DOHH2 (cell line): Measurements from ENCODE around the gene C8A.

Experiments used
- H3F3A ChIP-seq: fragments of 200-600 bp; sonication (generic), shearing (Covaris generic); 2 replicates; pipeline ENCODE4 v1.6.0; 2016; ENCODE audit warnings: antibody characterized with exemption, mild to moderate bottlenecking; ENCODE audit not compliant: control insufficient read depth, insufficient read depth
- H3K27ac ChIP-seq: fragments of 200-600 bp; sonication (generic); 2 replicates; pipeline ENCODE4 v1.5.1; 2014; ENCODE audit warnings: low read depth, mild to moderate bottlenecking, low read length, moderate library complexity
- H3K27me3 ChIP-seq: fragments of 200-600 bp; sonication (generic); 2 replicates; pipeline ENCODE4 v1.6.1; 2014; ENCODE audit warnings: mild to moderate bottlenecking, low read length, mixed read lengths; ENCODE audit not compliant: control insufficient read depth
- H3K36me3 ChIP-seq: fragments of 200-600 bp; sonication (generic); 2 replicates; pipeline ENCODE4 v1.6.1; 2014; ENCODE audit warnings: mild to moderate bottlenecking, low read length, moderate library complexity, mixed read lengths; ENCODE audit not compliant: control insufficient read depth
- H3K4me1 ChIP-seq: fragments of 200-600 bp; sonication (generic); 2 replicates; pipeline ENCODE4 v1.6.1; 2014; ENCODE audit warnings: mild to moderate bottlenecking, low read length, mixed read lengths; ENCODE audit not compliant: control insufficient read depth
- H3K4me2 ChIP-seq: fragments of 200-600 bp; sonication (generic); 2 replicates; pipeline ENCODE4 v1.6.0; 2014; ENCODE audit warnings: mild to moderate bottlenecking, low read length, moderate library complexity
- H3K4me3 ChIP-seq: fragments of 200-600 bp; sonication (generic); 2 replicates; pipeline ENCODE4 v1.5.1; 2014; ENCODE audit warnings: mild to moderate bottlenecking, low read length, mixed read lengths
- H3K79me2 ChIP-seq: fragments of 200-600 bp; sonication (generic); 2 replicates; pipeline ENCODE4 v1.6.1; 2014; ENCODE audit warnings: mild to moderate bottlenecking, low read length, mixed read lengths; ENCODE audit not compliant: control insufficient read depth
- H3K9me2 ChIP-seq: fragments of 200-600 bp; sonication (generic); replicated peaks from 2 replicates; pipeline ENCODE4 v1.6.1; 2014; ENCODE audit warnings: mild to moderate bottlenecking, low read length, mixed read lengths; ENCODE audit not compliant: control insufficient read depth
- H3K9me3 ChIP-seq: fragments of 200-600 bp; sonication (generic); 2 replicates; pipeline ENCODE4 v1.6.1; 2014; ENCODE audit warnings: antibody characterized with exemption, low read length, mixed read lengths; ENCODE audit not compliant: control insufficient read depth, insufficient read depth
- H4K20me1 ChIP-seq: fragments of 200-600 bp; sonication (generic); 2 replicates; pipeline ENCODE4 v1.6.0; 2014; ENCODE audit warnings: low read depth, mild to moderate bottlenecking, antibody characterized with exemption, low read length, moderate library complexity; ENCODE audit not compliant: control insufficient read depth, insufficient read depth
- EZH2phosphoT487 ChIP-seq: fragments of 200-600 bp; sonication (generic); IDR thresholded peaks from 2 replicates; pipeline ENCODE4 v1.6.1; 2017; ENCODE audit warnings: borderline replicate concordance, mild to moderate bottlenecking, antibody characterized with exemption, low read length, moderate library complexity, mixed read lengths
- TF ChIP-seq, protein P1 (sequence below): fragments of 200-600 bp; sonication (generic); IDR thresholded peaks from one replicate; pipeline ENCODE4 v1.5.1; 2014; ENCODE audit warnings: antibody characterized with exemption, mild to moderate bottlenecking, low read depth, low read length; ENCODE audit not compliant: poor library complexity, severe bottlenecking

Gene C8A

GRCh38 chr1:56954664-56955063 is 100.1 kb downstream of the C8A start:
- no peak overlapping the region for H3K4me3 ChIP-seq
- no peaks in the 10 kb centered on the region for H3K79me2 ChIP-seq
- no peak overlapping the region for H3K27ac ChIP-seq
- H3F3A ChIP-seq: no peaks in the 10 kb centered on the region
- H3K36me3 ChIP-seq: no peaks in the 10 kb centered on the region
- no peak overlapping the region for H3K4me2 ChIP-seq
- H3K9me2 ChIP-seq: no peaks in the 10 kb centered on the region
- no peak for TF ChIP-seq EZH2phosphoT487
- TF ChIP-seq, protein P1, sequence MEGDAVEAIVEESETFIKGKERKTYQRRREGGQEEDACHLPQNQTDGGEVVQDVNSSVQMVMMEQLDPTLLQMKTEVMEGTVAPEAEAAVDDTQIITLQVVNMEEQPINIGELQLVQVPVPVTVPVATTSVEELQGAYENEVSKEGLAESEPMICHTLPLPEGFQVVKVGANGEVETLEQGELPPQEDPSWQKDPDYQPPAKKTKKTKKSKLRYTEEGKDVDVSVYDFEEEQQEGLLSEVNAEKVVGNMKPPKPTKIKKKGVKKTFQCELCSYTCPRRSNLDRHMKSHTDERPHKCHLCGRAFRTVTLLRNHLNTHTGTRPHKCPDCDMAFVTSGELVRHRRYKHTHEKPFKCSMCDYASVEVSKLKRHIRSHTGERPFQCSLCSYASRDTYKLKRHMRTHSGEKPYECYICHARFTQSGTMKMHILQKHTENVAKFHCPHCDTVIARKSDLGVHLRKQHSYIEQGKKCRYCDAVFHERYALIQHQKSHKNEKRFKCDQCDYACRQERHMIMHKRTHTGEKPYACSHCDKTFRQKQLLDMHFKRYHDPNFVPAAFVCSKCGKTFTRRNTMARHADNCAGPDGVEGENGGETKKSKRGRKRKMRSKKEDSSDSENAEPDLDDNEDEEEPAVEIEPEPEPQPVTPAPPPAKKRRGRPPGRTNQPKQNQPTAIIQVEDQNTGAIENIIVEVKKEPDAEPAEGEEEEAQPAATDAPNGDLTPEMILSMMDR: no peak
- no peaks in the 10 kb centered on the region for H3K4me1 ChIP-seq
- H3K27me3 ChIP-seq: no peaks in the 10 kb centered on the region
- H4K20me1 ChIP-seq: no peaks in the 10 kb centered on the region
- no peaks in the 10 kb centered on the region for H3K9me3 ChIP-seq

DNA sequence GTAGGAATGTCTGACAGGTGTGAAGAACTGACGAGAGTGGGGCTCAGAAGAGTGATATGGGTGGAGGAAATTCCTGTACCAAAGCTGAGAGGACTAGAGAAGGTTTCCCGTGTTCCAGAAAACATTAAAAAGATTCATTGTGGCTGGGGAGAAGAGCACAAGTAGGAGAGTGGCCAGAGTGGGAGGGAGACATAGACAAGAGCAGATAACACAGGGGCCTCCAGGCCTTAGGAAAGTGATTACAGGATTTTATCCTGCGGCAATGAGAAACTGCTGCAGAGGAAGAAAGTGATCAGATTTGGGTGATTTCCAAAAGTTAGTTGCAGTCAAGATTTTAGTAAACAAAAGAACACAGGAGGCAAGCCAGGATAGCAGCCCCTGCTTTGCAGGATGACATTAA is 103.3 kb downstream of the C8A start:
- H3K27me3 ChIP-seq: no peaks in the 10 kb centered on the region
- TF ChIP-seq, protein P1: no peak
- no peak for TF ChIP-seq EZH2phosphoT487
- H4K20me1 ChIP-seq: no peaks in the 10 kb centered on the region
- H3K27ac ChIP-seq: no peak overlapping the region
- H3K9me3 ChIP-seq: no peaks in the 10 kb centered on the region
- H3K9me2 ChIP-seq: no peaks in the 10 kb centered on the region
- H3K4me2 ChIP-seq: no peak overlapping the region
- H3K4me1 ChIP-seq: no peaks in the 10 kb centered on the region
- H3K79me2 ChIP-seq: no peaks in the 10 kb centered on the region
- no peak overlapping the region for H3K4me3 ChIP-seq
- no peaks in the 10 kb centered on the region for H3F3A ChIP-seq
- H3K36me3 ChIP-seq: no peaks in the 10 kb centered on the region

DNA sequence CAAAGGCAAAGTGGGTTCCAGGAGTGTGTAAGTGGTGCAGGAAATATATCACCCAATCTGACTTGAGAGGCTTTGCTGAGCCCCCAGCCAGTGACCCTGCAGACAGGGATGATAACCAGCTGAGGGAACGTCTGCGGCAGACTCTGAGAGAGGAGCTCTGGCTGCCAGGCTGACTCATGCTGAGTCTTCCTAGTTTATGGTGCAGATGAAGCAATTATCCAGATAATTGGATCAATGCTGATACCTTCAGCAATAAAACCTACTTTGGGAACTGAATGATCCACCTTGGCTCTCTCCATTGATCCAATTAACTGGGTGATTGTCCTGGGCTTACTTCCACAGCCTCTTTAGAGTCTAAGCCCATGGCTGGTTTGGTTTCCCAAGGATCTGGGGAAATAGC is 103.9 kb downstream of the C8A start:
- no peak for TF ChIP-seq EZH2phosphoT487
- TF ChIP-seq, protein P1: no peak

GRCh38 chr1:56961426-56961825 is 106.8 kb downstream of the C8A start:
- no peaks in the 10 kb centered on the region for H3K36me3 ChIP-seq
- no peak overlapping the region for H3K27ac ChIP-seq
- no peak overlapping the region for H3K4me2 ChIP-seq
- H4K20me1 ChIP-seq: no peaks in the 10 kb centered on the region
- H3K9me2 ChIP-seq: no peaks in the 10 kb centered on the region
- H3K4me3 ChIP-seq: no peak overlapping the region
- H3F3A ChIP-seq: no peaks in the 10 kb centered on the region
- H3K9me3 ChIP-seq: no peaks in the 10 kb centered on the region
- H3K4me1 ChIP-seq: no peaks in the 10 kb centered on the region
- H3K27me3 ChIP-seq: no peaks in the 10 kb centered on the region
- TF ChIP-seq, protein P1: no peak
- no peak for TF ChIP-seq EZH2phosphoT487
- H3K79me2 ChIP-seq: no peaks in the 10 kb centered on the region

More for the DNA sequence above, 103.9 kb downstream of the C8A start:
- no peaks in the 10 kb centered on the region for H3K9me3 ChIP-seq
- no peaks in the 10 kb centered on the region for H3K36me3 ChIP-seq
- no peak overlapping the region for H3K4me2 ChIP-seq
- H3K27ac ChIP-seq: no peak overlapping the region
- H3K4me1 ChIP-seq: no peaks in the 10 kb centered on the region
- no peaks in the 10 kb centered on the region for H4K20me1 ChIP-seq
- no peak overlapping the region for H3K4me3 ChIP-seq
- no peaks in the 10 kb centered on the region for H3K79me2 ChIP-seq
- no peaks in the 10 kb centered on the region for H3K9me2 ChIP-seq
- no peaks in the 10 kb centered on the region for H3F3A ChIP-seq
- H3K27me3 ChIP-seq: no peaks in the 10 kb centered on the region
